Measurements from ENCODE around the gene KLHDC9.

Gene KLHDC9

GRCh38 chr1:161089938-161090337 lies 8.2 kb upstream of the KLHDC9 start:
- no peak for DNase-seq (ENCODE audit: low read depth)
- TF ChIP-seq, protein P1, sequence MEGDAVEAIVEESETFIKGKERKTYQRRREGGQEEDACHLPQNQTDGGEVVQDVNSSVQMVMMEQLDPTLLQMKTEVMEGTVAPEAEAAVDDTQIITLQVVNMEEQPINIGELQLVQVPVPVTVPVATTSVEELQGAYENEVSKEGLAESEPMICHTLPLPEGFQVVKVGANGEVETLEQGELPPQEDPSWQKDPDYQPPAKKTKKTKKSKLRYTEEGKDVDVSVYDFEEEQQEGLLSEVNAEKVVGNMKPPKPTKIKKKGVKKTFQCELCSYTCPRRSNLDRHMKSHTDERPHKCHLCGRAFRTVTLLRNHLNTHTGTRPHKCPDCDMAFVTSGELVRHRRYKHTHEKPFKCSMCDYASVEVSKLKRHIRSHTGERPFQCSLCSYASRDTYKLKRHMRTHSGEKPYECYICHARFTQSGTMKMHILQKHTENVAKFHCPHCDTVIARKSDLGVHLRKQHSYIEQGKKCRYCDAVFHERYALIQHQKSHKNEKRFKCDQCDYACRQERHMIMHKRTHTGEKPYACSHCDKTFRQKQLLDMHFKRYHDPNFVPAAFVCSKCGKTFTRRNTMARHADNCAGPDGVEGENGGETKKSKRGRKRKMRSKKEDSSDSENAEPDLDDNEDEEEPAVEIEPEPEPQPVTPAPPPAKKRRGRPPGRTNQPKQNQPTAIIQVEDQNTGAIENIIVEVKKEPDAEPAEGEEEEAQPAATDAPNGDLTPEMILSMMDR (conservative IDR thresholded peaks at IDR 0.05; ENCODE audit: low read length), result no peak

DNA sequence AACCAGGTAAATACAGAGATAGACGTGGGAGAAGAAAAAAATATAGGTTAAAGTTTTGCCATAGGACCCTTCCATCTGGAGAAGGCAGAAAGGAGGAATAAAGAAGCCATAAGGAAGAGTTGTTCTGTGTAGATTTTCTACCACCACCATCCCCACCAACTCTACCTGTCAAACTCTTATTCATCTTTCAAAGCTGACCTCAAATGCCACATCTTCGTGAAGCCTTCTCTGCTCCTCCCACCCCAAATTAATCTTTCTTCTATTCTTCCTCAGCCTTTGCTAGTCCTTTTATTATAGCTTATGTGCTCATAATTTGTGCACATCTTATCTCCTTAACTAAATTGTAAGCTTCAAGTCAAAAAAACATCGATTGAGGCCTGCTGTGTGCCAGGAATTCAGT lies 7.5 kb upstream of the KLHDC9 start:
- DNase-seq (ENCODE audit: low read depth), result no peak
- TF ChIP-seq, protein P1 (conservative IDR thresholded peaks at IDR 0.05; ENCODE audit: low read length), result no peak
- H3K4me3 ChIP-seq (ENCODE audit: low read length), result no peak overlapping the region

More at GRCh38 chr1:161089938-161090337, 8.2 kb upstream of the KLHDC9 start:
- H3K4me3 ChIP-seq (ENCODE audit: low read length), result no peak overlapping the region

DNA sequence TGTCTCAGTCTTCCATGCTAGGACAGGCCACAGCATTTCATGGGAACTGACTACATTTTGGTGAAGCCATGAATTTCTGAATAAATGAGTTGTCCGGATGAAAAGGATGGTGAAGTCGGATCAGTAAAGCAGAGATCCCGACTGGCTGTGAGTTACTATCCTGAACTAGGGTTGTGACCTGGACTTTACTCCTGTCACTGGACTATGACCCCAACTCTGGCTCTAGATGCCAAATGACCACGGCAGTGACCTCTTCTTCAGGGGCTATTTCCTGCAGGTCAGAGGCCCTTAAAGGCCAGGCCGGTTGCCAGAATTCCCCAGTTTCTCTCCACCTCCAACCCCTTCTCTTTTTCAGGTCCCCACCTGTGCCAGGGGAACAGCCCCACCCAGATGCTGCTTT lies 7.1 kb upstream of the KLHDC9 start:
- TF ChIP-seq, protein P1 (conservative IDR thresholded peaks at IDR 0.05; ENCODE audit: low read length), result no peak
- no peak overlapping the region for H3K4me3 ChIP-seq (ENCODE audit: low read length)
- no peak for DNase-seq (ENCODE audit: low read depth)

GRCh38 chr1:161091796-161092507 lies 6.2 kb upstream of the KLHDC9 start:
- no peak overlapping the region for H3K4me3 ChIP-seq (ENCODE audit: low read length)
- TF ChIP-seq, protein P1 (conservative IDR thresholded peaks at IDR 0.05; ENCODE audit: low read length), result no peak
- no peak for DNase-seq (ENCODE audit: low read depth)

GRCh38 chr1:161092621-161093028 lies 5.5 kb upstream of the KLHDC9 start:
- no peak for DNase-seq (ENCODE audit: low read depth)
- TF ChIP-seq, protein P1 (conservative IDR thresholded peaks at IDR 0.05; ENCODE audit: low read length), result no peak
- no peak overlapping the region for H3K4me3 ChIP-seq (ENCODE audit: low read length)

DNA sequence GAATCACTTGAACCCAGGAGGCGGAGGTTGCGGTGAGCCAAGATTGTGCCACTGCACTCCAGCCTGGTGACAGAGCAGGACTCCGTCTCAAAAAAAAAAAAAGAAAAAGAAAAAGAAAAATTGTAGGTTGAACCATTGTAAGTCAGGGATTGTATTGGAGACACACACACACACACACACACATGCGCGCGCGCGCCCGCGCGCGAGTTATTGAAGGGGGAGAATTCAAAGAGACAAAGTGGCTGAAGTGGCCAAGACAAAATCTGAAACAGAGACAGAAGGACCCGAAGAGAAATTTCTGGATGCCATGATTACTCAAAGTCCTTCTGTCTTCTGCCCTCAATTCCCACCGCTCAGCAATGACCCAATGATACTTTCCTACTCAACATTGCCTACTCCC lies 3.7 kb upstream of the KLHDC9 start:
- DNase-seq (ENCODE audit: low read depth), result no peak
- H3K4me3 ChIP-seq (ENCODE audit: low read length), result no peak overlapping the region
- TF ChIP-seq, protein P1 (conservative IDR thresholded peaks at IDR 0.05; ENCODE audit: low read length), result no peak

- H3K4me3 ChIP-seq (ENCODE audit: low read length), result no peak overlapping the region
- TF ChIP-seq, protein P1 (conservative IDR thresholded peaks at IDR 0.05; ENCODE audit: low read length), result no peak
- no peak for DNase-seq (ENCODE audit: low read depth)
These were observed 2.9 kb upstream of the KLHDC9 start for GRCh38 chr1:161095230-161095629.
